Liver (tissue), 3 donors: Measurements from ENCODE around the gene PSME2.

ENCODE experiments used
- EGR1 ChIP-seq, 2 donors: IDR thresholded peaks; 2 replicates each; pipeline ENCODE4 v1.6.1; 2016 to 2018; ENCODE audit warnings: antibody characterized with exemption in 2 of 2, low read depth in 2 of 2
- GABPA ChIP-seq, 2 donors: IDR thresholded peaks in 1 of 2; conservative IDR thresholded peaks in 1 of 2; 2 replicates each; pipeline ENCODE4 v1.6.1; 2016; ENCODE audit warnings: antibody characterized with exemption in 2 of 2, mild to moderate bottlenecking in 1 of 2, moderate library complexity in 1 of 2
- JUND ChIP-seq, 2 donors: IDR thresholded peaks; 2 replicates each; pipeline ENCODE4 v1.6.1; 2016; ENCODE audit warnings: antibody characterized with exemption in 2 of 2
- TAF1 ChIP-seq: conservative IDR thresholded peaks from 2 replicates; pipeline ENCODE4 v1.6.1; 2016; ENCODE audit warnings: antibody characterized with exemption, mild to moderate bottlenecking
- TF ChIP-seq, protein P1 (sequence below): IDR thresholded peaks from 2 replicates; pipeline ENCODE4 v1.6.1; 2016; ENCODE audit warnings: antibody characterized with exemption
- TF ChIP-seq, protein P2 (sequence below): fragments of 150-350 bp; IDR thresholded peaks from 2 replicates; pipeline ENCODE4 v1.5.1; 2017; ENCODE audit warnings: improper control_type of control experiment, low read depth, low read length; ENCODE audit not compliant: missing input control
- TF ChIP-seq, protein P3 (sequence below): IDR thresholded peaks from 2 replicates; pipeline ENCODE4 v1.6.1; 2016; ENCODE audit warnings: antibody characterized with exemption
- TF ChIP-seq, protein P4 (sequence below): IDR thresholded peaks from 2 replicates; pipeline ENCODE4 v1.6.1; 2016; ENCODE audit warnings: antibody characterized with exemption, mild to moderate bottlenecking
- donor health status: healthy.
- donor health status: healthy.

DNA sequence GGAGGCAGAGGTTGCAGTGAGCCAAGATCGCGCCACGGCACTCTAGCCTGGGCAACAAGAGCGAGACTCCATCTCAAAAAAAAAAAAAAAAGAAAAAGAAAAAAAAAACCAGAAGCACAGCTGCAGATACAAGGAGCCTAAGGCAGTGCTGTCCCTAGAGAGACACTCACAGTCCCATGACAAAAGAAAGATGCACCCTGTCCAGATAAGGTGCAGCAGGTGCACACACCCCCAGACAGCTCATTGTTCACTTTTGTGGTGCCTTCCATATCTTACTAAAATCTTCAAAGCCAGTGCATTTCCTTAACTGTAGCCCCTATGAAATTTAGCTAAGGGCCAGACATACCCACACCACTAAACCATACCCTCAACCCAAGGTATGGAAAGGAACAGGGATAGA is 24.0 kb downstream of the PSME2 start:
- TF ChIP-seq, protein P1, sequence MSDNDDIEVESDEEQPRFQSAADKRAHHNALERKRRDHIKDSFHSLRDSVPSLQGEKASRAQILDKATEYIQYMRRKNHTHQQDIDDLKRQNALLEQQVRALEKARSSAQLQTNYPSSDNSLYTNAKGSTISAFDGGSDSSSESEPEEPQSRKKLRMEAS: no peak
- TF ChIP-seq, protein P2, sequence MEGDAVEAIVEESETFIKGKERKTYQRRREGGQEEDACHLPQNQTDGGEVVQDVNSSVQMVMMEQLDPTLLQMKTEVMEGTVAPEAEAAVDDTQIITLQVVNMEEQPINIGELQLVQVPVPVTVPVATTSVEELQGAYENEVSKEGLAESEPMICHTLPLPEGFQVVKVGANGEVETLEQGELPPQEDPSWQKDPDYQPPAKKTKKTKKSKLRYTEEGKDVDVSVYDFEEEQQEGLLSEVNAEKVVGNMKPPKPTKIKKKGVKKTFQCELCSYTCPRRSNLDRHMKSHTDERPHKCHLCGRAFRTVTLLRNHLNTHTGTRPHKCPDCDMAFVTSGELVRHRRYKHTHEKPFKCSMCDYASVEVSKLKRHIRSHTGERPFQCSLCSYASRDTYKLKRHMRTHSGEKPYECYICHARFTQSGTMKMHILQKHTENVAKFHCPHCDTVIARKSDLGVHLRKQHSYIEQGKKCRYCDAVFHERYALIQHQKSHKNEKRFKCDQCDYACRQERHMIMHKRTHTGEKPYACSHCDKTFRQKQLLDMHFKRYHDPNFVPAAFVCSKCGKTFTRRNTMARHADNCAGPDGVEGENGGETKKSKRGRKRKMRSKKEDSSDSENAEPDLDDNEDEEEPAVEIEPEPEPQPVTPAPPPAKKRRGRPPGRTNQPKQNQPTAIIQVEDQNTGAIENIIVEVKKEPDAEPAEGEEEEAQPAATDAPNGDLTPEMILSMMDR: no peak
- TF ChIP-seq TAF1 (no peak), GABPA (IDR thresholded peaks at IDR 0.05 in 1 of 2, conservative IDR thresholded peaks at IDR 0.05 in 1 of 2) (no peak), JUND (IDR thresholded peaks at IDR 0.05) (no peak), EGR1 (IDR thresholded peaks at IDR 0.05; ENCODE audit: low read depth in 2 of 2) (no peak)
- TF ChIP-seq, protein P3, sequence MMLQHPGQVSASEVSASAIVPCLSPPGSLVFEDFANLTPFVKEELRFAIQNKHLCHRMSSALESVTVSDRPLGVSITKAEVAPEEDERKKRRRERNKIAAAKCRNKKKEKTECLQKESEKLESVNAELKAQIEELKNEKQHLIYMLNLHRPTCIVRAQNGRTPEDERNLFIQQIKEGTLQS: no peak
- TF ChIP-seq, protein P4, sequence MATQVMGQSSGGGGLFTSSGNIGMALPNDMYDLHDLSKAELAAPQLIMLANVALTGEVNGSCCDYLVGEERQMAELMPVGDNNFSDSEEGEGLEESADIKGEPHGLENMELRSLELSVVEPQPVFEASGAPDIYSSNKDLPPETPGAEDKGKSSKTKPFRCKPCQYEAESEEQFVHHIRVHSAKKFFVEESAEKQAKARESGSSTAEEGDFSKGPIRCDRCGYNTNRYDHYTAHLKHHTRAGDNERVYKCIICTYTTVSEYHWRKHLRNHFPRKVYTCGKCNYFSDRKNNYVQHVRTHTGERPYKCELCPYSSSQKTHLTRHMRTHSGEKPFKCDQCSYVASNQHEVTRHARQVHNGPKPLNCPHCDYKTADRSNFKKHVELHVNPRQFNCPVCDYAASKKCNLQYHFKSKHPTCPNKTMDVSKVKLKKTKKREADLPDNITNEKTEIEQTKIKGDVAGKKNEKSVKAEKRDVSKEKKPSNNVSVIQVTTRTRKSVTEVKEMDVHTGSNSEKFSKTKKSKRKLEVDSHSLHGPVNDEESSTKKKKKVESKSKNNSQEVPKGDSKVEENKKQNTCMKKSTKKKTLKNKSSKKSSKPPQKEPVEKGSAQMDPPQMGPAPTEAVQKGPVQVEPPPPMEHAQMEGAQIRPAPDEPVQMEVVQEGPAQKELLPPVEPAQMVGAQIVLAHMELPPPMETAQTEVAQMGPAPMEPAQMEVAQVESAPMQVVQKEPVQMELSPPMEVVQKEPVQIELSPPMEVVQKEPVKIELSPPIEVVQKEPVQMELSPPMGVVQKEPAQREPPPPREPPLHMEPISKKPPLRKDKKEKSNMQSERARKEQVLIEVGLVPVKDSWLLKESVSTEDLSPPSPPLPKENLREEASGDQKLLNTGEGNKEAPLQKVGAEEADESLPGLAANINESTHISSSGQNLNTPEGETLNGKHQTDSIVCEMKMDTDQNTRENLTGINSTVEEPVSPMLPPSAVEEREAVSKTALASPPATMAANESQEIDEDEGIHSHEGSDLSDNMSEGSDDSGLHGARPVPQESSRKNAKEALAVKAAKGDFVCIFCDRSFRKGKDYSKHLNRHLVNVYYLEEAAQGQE: no peak
